ENCODE measurements around the gene OR2AE1. TPM values are rescaled to one million over a fixed set of nuclear protein-coding genes. Genes with fewer than 3 reads are reported as not detected.

Gene OR2AE1
- total and polyA plus RNA-seq, 9 of the 15 experiments (the other 6 are each of a cell fraction or from before 2014, with no cell fraction given) = 0.27 TPM; not detected in 8

DNA sequence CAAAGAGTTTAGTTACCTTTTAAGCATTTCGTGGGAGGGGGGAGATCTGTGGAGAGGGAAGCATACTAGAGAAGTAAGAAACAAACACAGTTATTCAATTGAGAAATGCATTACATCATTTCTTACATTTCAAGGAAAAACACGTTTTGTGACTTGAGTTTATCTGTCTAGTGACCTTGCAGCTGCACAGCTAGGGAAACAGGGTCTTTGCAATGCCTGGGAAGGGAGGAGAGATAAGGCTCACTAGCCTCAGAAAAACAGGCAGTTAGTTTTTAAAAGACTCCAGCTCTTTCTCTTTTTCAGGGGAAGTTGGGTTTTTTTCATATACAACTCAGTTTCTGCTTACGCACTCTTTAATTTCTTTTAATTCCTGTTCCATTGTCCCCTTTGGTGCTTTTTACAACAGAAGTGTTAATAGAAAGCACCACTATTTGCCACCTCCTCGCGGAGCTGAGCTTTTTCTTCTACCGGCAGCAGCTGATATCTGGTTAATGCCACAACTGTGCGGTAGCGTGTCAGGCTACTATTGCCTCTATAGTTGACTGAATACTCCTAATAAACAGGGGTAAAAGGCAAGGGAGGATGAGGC lies 43.5 kb downstream of the OR2AE1 start (continued):
- TF ChIP-seq, protein P1, sequence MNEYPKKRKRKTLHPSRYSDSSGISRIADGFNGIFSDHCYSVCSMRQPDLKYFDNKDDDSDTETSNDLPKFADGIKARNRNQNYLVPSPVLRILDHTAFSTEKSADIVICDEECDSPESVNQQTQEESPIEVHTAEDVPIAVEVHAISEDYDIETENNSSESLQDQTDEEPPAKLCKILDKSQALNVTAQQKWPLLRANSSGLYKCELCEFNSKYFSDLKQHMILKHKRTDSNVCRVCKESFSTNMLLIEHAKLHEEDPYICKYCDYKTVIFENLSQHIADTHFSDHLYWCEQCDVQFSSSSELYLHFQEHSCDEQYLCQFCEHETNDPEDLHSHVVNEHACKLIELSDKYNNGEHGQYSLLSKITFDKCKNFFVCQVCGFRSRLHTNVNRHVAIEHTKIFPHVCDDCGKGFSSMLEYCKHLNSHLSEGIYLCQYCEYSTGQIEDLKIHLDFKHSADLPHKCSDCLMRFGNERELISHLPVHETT (CRISPR knock-in tag; conservative IDR thresholded peaks at IDR 0.05 in 1 of 2, IDR thresholded peaks at IDR 0.05 in 1 of 2) = peak in 1 of 2 experiments; percentile 61; a peak in 2 of 4 replicates
- no peak for TF ChIP-seq FOXJ3 (CRISPR knock-in tag; IDR thresholded peaks at IDR 0.05)
- TF ChIP-seq PTBP1 (IDR thresholded peaks at IDR 0.05; ENCODE audit: low read depth, low read length) = no peak
- TF ChIP-seq ZBED1 (IDR thresholded peaks at IDR 0.05) = peak; percentile 84; the same call in 1 of the 2 replicates
- no peak for TF ChIP-seq POLR3A (IDR thresholded peaks at IDR 0.05; ENCODE audit: borderline replicate concordance, extremely low read depth, insufficient read depth, insufficient read length)
- TF ChIP-seq, protein P2, sequence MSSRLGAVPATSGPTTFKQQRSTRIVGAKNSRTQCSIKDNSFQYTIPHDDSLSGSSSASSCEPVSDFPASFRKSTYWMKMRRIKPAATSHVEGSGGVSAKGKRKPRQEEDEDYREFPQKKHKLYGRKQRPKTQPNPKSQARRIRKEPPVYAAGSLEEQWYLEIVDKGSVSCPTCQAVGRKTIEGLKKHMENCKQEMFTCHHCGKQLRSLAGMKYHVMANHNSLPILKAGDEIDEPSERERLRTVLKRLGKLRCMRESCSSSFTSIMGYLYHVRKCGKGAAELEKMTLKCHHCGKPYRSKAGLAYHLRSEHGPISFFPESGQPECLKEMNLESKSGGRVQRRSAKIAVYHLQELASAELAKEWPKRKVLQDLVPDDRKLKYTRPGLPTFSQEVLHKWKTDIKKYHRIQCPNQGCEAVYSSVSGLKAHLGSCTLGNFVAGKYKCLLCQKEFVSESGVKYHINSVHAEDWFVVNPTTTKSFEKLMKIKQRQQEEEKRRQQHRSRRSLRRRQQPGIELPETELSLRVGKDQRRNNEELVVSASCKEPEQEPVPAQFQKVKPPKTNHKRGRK (tag; IDR thresholded peaks at IDR 0.05) = no peak
- TF ChIP-seq ZNF311 (CRISPR knock-in tag; IDR thresholded peaks at IDR 0.05) = no peak
- TF ChIP-seq, protein P3, sequence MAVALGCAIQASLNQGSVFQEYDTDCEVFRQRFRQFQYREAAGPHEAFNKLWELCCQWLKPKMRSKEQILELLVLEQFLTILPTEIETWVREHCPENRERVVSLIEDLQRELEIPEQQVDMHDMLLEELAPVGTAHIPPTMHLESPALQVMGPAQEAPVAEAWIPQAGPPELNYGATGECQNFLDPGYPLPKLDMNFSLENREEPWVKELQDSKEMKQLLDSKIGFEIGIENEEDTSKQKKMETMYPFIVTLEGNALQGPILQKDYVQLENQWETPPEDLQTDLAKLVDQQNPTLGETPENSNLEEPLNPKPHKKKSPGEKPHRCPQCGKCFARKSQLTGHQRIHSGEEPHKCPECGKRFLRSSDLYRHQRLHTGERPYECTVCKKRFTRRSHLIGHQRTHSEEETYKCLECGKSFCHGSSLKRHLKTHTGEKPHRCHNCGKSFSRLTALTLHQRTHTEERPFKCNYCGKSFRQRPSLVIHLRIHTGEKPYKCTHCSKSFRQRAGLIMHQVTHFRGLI (CRISPR knock-in tag; IDR thresholded peaks at IDR 0.05) = peak; percentile 12; the same call in 1 of the 2 replicates
- TF ChIP-seq NCOA2 (IDR thresholded peaks at IDR 0.05; ENCODE audit: partially characterized antibody in 2 of 2) = peak; percentile 42 to 47
- TF ChIP-seq HCFC1 (IDR thresholded peaks at IDR 0.05; ENCODE audit: low read depth, low read length) = 0 out of 2 replicates have a peak, but pooled peaks have one; percentile 13
- no peak for TF ChIP-seq RUNX1 (IDR thresholded peaks at IDR 0.05; ENCODE audit: low read depth)
- peak in 1 of 2 experiments; percentile 48; a peak in 2 of 4 replicates for TF ChIP-seq TEAD1 (CRISPR knock-in tag; IDR thresholded peaks at IDR 0.05)
- peak; percentile 76 for TF ChIP-seq PHB2 (IDR thresholded peaks at IDR 0.05; ENCODE audit: low read depth)
- TF ChIP-seq SNIP1 (IDR thresholded peaks at IDR 0.05; ENCODE audit: low read depth) = no peak
- no peak for TF ChIP-seq SREBF1 (IDR thresholded peaks at IDR 0.05; ENCODE audit: borderline replicate concordance, low read depth, low read length)
- TF ChIP-seq PCBP1 (IDR thresholded peaks at IDR 0.05; ENCODE audit: low read depth, low read length, poor library complexity, severe bottlenecking) = no peak
- peak; percentile 53; the same call in 1 of the 2 replicates for TF ChIP-seq CTBP1 (IDR thresholded peaks at IDR 0.05; ENCODE audit: borderline replicate concordance)
- no peak for TF ChIP-seq ZBTB1 (CRISPR knock-in tag; IDR thresholded peaks at IDR 0.05; ENCODE audit: borderline replicate concordance, low read depth)
- no peak for TF ChIP-seq ZNF263 (CRISPR knock-in tag; IDR thresholded peaks at IDR 0.05; ENCODE audit: borderline replicate concordance)
- no peak for TF ChIP-seq FOXJ2 (tag; IDR thresholded peaks at IDR 0.05)
- TF ChIP-seq, protein P4, sequence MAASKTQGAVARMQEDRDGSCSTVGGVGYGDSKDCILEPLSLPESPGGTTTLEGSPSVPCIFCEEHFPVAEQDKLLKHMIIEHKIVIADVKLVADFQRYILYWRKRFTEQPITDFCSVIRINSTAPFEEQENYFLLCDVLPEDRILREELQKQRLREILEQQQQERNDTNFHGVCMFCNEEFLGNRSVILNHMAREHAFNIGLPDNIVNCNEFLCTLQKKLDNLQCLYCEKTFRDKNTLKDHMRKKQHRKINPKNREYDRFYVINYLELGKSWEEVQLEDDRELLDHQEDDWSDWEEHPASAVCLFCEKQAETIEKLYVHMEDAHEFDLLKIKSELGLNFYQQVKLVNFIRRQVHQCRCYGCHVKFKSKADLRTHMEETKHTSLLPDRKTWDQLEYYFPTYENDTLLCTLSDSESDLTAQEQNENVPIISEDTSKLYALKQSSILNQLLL (CRISPR knock-in tag; IDR thresholded peaks at IDR 0.05; ENCODE audit: borderline replicate concordance) = no peak
- TF ChIP-seq TAF1 (IDR thresholded peaks at IDR 0.05; ENCODE audit: control insufficient read depth, extremely low read depth, insufficient read depth, low read length, severe bottlenecking) = no peak
- TF ChIP-seq PTRF (tag; IDR thresholded peaks at IDR 0.05) = no peak

Data from K562 (cell line).